Body of pancreas (tissue), 4 donors: ENCODE results near the gene NCAM2.

ENCODE experiments used
- CTCF ChIP-seq, 7 experiments: fragments of 450-650 bp in 4 of 7; fragments of 200-600 bp in 3 of 7; sonication (generic) in 3 of 7; IDR thresholded peaks; one replicate each; pipeline ENCODE4 v1.5.1; 2016 to 2019; ENCODE audit warnings: antibody characterized with exemption in 7 of 7
- POLR2A ChIP-seq, 3 donors: fragments of 450-650 bp; IDR thresholded peaks; one replicate each; pipeline ENCODE4 v1.6.1; 2016; ENCODE audit warnings: antibody characterized with exemption in 3 of 3, mild to moderate bottlenecking in 2 of 3

DNA sequence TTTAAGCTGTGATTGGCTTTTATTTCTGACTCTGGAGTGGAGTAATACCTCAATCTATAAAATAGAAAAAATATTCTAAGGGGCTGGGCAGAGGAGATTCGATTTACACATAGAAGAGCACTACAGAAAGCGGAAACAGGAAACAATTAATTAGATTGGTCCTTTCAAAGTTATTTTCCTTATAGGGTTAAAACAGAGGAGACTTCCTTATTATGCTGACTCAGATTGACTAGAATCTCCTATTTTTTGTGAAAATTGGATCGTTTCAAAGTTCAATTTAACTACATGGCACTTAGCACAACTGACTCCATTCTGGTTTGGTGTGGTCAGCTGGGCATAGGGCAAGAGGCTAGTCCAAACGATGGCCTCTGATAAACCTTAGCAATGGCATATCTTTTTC, 48.3 kb upstream of the NCAM2 start:
- TF ChIP-seq CTCF (IDR thresholded peaks at IDR 0.05): no peak
- no peak for TF ChIP-seq POLR2A (IDR thresholded peaks at IDR 0.05)
